Measurements from ENCODE around the gene TXNRD1.
A peak's percentile ranks its signal among the peaks of the same experiment; 100 is the strongest.

Gene TXNRD1

DNA sequence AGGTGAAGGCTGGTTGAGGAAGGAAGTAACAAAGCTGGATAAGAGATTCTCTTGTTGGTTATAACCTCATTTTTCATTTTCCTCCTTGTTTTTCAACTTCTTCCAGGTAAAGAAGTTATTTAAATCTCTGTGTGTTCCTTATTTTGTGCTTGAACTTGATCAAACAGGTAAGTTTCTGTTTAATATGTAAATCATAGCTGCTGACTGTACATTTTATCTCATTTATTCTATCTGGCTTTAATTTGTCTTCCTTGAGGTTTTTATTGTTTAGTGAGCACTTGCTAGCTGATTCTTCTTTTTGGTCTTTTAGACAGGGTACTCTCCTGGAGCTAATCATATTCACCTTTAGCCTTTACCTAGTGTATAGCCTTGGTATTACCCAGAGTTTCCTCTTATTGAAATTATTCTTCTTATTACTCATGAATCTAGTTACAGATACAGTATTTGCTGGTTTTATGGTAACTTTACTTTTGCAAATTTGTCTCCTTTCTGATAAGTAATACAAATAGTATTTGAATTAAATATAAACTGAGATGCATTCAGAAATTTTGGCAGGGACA is 42.4 kb downstream of the TXNRD1 start:
- no peaks in the 10 kb centered on the region for H3K79me2 ChIP-seq (ENCODE audit: control insufficient read depth, insufficient read depth, low read length, poor library complexity)
- H3K79me1 ChIP-seq (ENCODE audit: low read length) = no peaks in the 10 kb centered on the region
- no peak overlapping the region for H3K14ac ChIP-seq (ENCODE audit: low read length)
- no peak for DNase-seq
- H3K23ac ChIP-seq (ENCODE audit: low read length) = no peak overlapping the region
- no peak overlapping the region for H4K8ac ChIP-seq (ENCODE audit: low read depth, low read length)
- no peak overlapping the region for H3K4ac ChIP-seq (ENCODE audit: low read depth, low read length)
- no peak overlapping the region for H2AFZ ChIP-seq (ENCODE audit: insufficient read depth, low read length, poor library complexity)
- H4K91ac ChIP-seq (ENCODE audit: low read depth, low read length) = no peak overlapping the region
- no peak overlapping the region for H4K12ac ChIP-seq (ENCODE audit: low read depth, low read length)
- no peak overlapping the region for H3K18ac ChIP-seq (ENCODE audit: low read length)
- H2BK120ac ChIP-seq (ENCODE audit: insufficient read depth, low read length, poor library complexity) = no peak overlapping the region
- H2AK5ac ChIP-seq (ENCODE audit: low read length) = no peak overlapping the region
- H3K4me3 ChIP-seq (ENCODE audit: low read depth, low read length) = no peak overlapping the region
- no peak overlapping the region for H3K9ac ChIP-seq (ENCODE audit: low read length)
- no peak overlapping the region for H3K4me2 ChIP-seq (ENCODE audit: low read length)
- H2BK12ac ChIP-seq (ENCODE audit: low read length) = no peak overlapping the region
- no peaks in the 10 kb centered on the region for H3K9me3 ChIP-seq (ENCODE audit: insufficient read depth, low read depth, low read length)
- H3K36me3 ChIP-seq (ENCODE audit: control insufficient read depth in 1 of 2, insufficient read depth in 2 of 2, low read length in 2 of 2) = no peaks in the 10 kb centered on the region
- no peaks in the 10 kb centered on the region for H3K27me3 ChIP-seq (ENCODE audit: insufficient read depth, low read length)
- H3K27ac ChIP-seq (ENCODE audit: low read depth, low read length) = no peak overlapping the region
- no peaks in the 10 kb centered on the region for H3K4me1 ChIP-seq (ENCODE audit: control insufficient read depth in 1 of 2, insufficient read depth in 2 of 2, low read length in 2 of 2)
- no peak overlapping the region for H2BK5ac ChIP-seq (ENCODE audit: low read depth, low read length, poor library complexity)

- H3K4ac ChIP-seq (ENCODE audit: low read depth, low read length) = no peak overlapping the region
- H4K12ac ChIP-seq (ENCODE audit: low read depth, low read length) = no peak overlapping the region
- no peak overlapping the region for H4K8ac ChIP-seq (ENCODE audit: low read depth, low read length)
- no peaks in the 10 kb centered on the region for H3K79me2 ChIP-seq (ENCODE audit: control insufficient read depth, insufficient read depth, low read length, poor library complexity)
- H3K9ac ChIP-seq (ENCODE audit: low read length) = peak overlapping the region; percentile 18
- no peak overlapping the region for H2BK5ac ChIP-seq (ENCODE audit: low read depth, low read length, poor library complexity)
- DNase-seq = no peak
- H3K27ac ChIP-seq (ENCODE audit: low read depth, low read length) = no peak overlapping the region
- no peaks in the 10 kb centered on the region for H3K27me3 ChIP-seq (ENCODE audit: insufficient read depth, low read length)
- H2AFZ ChIP-seq (ENCODE audit: insufficient read depth, low read length, poor library complexity) = no peak overlapping the region
- no peak overlapping the region for H4K91ac ChIP-seq (ENCODE audit: low read depth, low read length)
- H2AK5ac ChIP-seq (ENCODE audit: low read length) = no peak overlapping the region
- no peak overlapping the region for H3K4me3 ChIP-seq (ENCODE audit: low read depth, low read length)
- H3K36me3 ChIP-seq (ENCODE audit: control insufficient read depth in 1 of 2, insufficient read depth in 2 of 2, low read length in 2 of 2) = no peaks in the 10 kb centered on the region
- H3K9me3 ChIP-seq (ENCODE audit: insufficient read depth, low read depth, low read length) = no peaks in the 10 kb centered on the region
- H3K18ac ChIP-seq (ENCODE audit: low read length) = no peak overlapping the region
- no peak overlapping the region for H3K14ac ChIP-seq (ENCODE audit: low read length)
- no peak overlapping the region for H3K23ac ChIP-seq (ENCODE audit: low read length)
- no CpG with 5 or more reads among the region's 2 CpGs for WGBS (ENCODE audit: extremely low coverage, insufficient coverage, insufficient read length)
- H3K4me2 ChIP-seq (ENCODE audit: low read length) = no peak overlapping the region
- no peak overlapping the region for H2BK120ac ChIP-seq (ENCODE audit: insufficient read depth, low read length, poor library complexity)
- H2BK12ac ChIP-seq (ENCODE audit: low read length) = no peak overlapping the region
- H3K79me1 ChIP-seq (ENCODE audit: low read length) = no peaks in the 10 kb centered on the region
- H3K4me1 ChIP-seq (ENCODE audit: control insufficient read depth in 1 of 2, insufficient read depth in 2 of 2, low read length in 2 of 2) = no peaks in the 10 kb centered on the region
These were observed 43.0 kb downstream of the TXNRD1 start for GRCh38 chr12:104258476-104259067.

DNA sequence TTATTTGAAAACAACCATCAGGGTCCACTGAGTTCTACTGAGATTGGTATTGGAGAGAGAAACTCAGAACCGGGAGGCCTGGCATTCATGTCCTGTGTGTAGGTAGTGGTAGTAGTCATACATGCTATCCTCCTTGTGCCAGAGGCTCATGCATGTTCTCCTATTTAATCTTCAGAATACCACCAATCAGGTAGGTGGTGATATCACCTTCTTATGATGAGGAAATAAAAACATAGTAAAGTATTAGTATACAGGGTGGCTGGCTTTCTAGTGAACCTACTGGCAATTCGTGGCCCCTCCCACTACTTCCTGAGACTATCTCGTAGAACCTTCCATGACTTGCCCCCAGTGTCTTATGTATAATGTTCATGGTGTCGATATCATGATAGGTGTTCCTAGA is 47.4 kb downstream of the TXNRD1 start:
- Histone ChIP-seq H3K4me2 (ENCODE audit: low read length) (no peak overlapping the region), H3K23ac (ENCODE audit: low read length) (no peak overlapping the region), H2BK12ac (ENCODE audit: low read length) (no peak overlapping the region), H3K14ac (ENCODE audit: low read length) (no peak overlapping the region), H2BK5ac (ENCODE audit: low read depth, low read length, poor library complexity) (no peak overlapping the region), H4K8ac (ENCODE audit: low read depth, low read length) (no peak overlapping the region), H3K4me3 (ENCODE audit: low read depth, low read length) (no peak overlapping the region), H3K36me3 (ENCODE audit: control insufficient read depth in 1 of 2, insufficient read depth in 2 of 2, low read length in 2 of 2) (no peaks in the 10 kb centered on the region), H3K9ac (ENCODE audit: low read length) (no peak overlapping the region), H2BK120ac (ENCODE audit: insufficient read depth, low read length, poor library complexity) (no peak overlapping the region), H3K27ac (ENCODE audit: low read depth, low read length) (no peak overlapping the region), H2AFZ (ENCODE audit: insufficient read depth, low read length, poor library complexity) (no peak overlapping the region), H3K79me2 (ENCODE audit: control insufficient read depth, insufficient read depth, low read length, poor library complexity) (no peaks in the 10 kb centered on the region), H3K79me1 (ENCODE audit: low read length) (no peaks in the 10 kb centered on the region), H2AK5ac (ENCODE audit: low read length) (no peak overlapping the region), H3K4me1 (ENCODE audit: control insufficient read depth in 1 of 2, insufficient read depth in 2 of 2, low read length in 2 of 2) (no peaks in the 10 kb centered on the region), H3K18ac (ENCODE audit: low read length) (no peak overlapping the region), H4K91ac (ENCODE audit: low read depth, low read length) (no peak overlapping the region), H3K27me3 (ENCODE audit: insufficient read depth, low read length) (no peaks in the 10 kb centered on the region), H3K9me3 (ENCODE audit: insufficient read depth, low read depth, low read length) (no peaks in the 10 kb centered on the region), H4K12ac (ENCODE audit: low read depth, low read length) (no peak overlapping the region), H3K4ac (ENCODE audit: low read depth, low read length) (no peak overlapping the region)
- WGBS (ENCODE audit: extremely low coverage, insufficient coverage, insufficient read length) = no CpG with 5 or more reads among the region's 4 CpGs
- no peak for DNase-seq

- no peaks in the 10 kb centered on the region for H3K4me1 ChIP-seq (ENCODE audit: control insufficient read depth in 1 of 2, insufficient read depth in 2 of 2, low read length in 2 of 2)
- no peak overlapping the region for H2BK12ac ChIP-seq (ENCODE audit: low read length)
- no peak for DNase-seq
- H3K79me2 ChIP-seq (ENCODE audit: control insufficient read depth, insufficient read depth, low read length, poor library complexity) = no peaks in the 10 kb centered on the region
- no peak overlapping the region for H2BK5ac ChIP-seq (ENCODE audit: low read depth, low read length, poor library complexity)
- H3K23ac ChIP-seq (ENCODE audit: low read length) = no peak overlapping the region
- H4K12ac ChIP-seq (ENCODE audit: low read depth, low read length) = no peak overlapping the region
- no peaks in the 10 kb centered on the region for H3K27me3 ChIP-seq (ENCODE audit: insufficient read depth, low read length)
- H3K9me3 ChIP-seq (ENCODE audit: insufficient read depth, low read depth, low read length) = no peaks in the 10 kb centered on the region
- H3K14ac ChIP-seq (ENCODE audit: low read length) = no peak overlapping the region
- no peak overlapping the region for H2AK5ac ChIP-seq (ENCODE audit: low read length)
- H3K4ac ChIP-seq (ENCODE audit: low read depth, low read length) = no peak overlapping the region
- H2BK120ac ChIP-seq (ENCODE audit: insufficient read depth, low read length, poor library complexity) = no peak overlapping the region
- no peak overlapping the region for H2AFZ ChIP-seq (ENCODE audit: insufficient read depth, low read length, poor library complexity)
- no peaks in the 10 kb centered on the region for H3K79me1 ChIP-seq (ENCODE audit: low read length)
- H4K8ac ChIP-seq (ENCODE audit: low read depth, low read length) = no peak overlapping the region
- no peak overlapping the region for H4K91ac ChIP-seq (ENCODE audit: low read depth, low read length)
- no peak overlapping the region for H3K9ac ChIP-seq (ENCODE audit: low read length)
- H3K4me2 ChIP-seq (ENCODE audit: low read length) = no peak overlapping the region
- no peak overlapping the region for H3K27ac ChIP-seq (ENCODE audit: low read depth, low read length)
- no peak overlapping the region for H3K4me3 ChIP-seq (ENCODE audit: low read depth, low read length)
- H3K36me3 ChIP-seq (ENCODE audit: control insufficient read depth in 1 of 2, insufficient read depth in 2 of 2, low read length in 2 of 2) = no peaks in the 10 kb centered on the region
- H3K18ac ChIP-seq (ENCODE audit: low read length) = no peak overlapping the region
- no CpG with 5 or more reads among the region's 1 CpG for WGBS (ENCODE audit: extremely low coverage, insufficient coverage, insufficient read length)
These were observed 48.2 kb downstream of the TXNRD1 start for GRCh38 chr12:104263580-104264358.

Measured in trophoblast cell (in vitro differentiated cells and primary cell).